ENCODE data around the gene STAMBPL1.
"Not testable (repeated sequence)": the region's sequence is repeated elsewhere in the genome, so short reads cannot be mapped to it uniquely, and the experiment has no call there.

STAMBPL1 gene

DNA sequence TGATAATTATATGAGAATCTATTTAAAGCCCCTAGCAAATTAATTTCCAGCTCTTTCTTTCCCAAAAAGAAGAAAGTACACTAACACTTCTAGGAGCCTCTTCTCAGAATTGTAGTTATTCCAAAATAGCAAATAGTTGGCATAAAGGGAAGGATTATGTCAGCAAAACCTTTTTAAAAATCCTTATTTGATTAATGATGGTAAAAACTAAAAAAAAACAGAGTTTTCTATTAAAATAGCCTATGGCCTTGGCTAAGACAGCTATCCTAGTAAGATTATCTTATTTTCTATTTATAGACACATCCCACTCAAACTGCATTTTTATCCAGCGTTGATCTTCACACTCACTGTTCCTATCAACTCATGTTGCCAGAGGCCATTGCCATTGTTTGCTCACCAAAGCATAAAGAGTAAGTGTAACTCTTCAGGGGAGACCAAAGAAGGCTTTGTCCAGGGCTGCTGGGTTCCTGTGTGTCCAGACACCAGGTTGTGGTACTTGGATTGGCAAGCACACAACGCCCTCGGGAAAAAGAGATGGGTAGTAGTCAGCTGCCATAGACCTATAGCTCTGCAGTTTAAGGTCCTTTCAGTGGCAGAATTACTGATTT, 41.0 kb downstream of the STAMBPL1 start:
- no peak for DNase-seq (ENCODE audit: low read depth in 2 of 2)

DNA sequence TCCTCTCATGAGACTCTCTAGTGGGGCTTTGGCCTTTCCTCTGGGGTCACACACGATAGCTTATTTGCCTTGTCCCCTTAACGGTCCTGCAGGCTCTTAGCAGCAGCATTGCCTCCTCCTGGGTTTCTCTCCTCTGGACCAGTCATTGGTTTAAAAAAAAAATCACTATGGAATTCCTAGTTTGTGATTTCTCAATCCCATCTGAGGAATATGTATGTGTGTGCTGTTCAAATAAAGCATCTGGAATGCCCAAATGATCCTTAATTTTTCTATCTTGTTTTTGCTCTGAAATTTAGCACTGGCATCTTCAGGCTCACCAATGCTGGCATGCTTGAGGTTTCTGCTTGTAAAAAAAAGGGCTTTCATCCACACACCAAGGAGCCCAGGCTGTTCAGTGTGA, 42.0 kb downstream of the STAMBPL1 start:
- no peak for DNase-seq (ENCODE audit: low read depth in 2 of 2)

DNA sequence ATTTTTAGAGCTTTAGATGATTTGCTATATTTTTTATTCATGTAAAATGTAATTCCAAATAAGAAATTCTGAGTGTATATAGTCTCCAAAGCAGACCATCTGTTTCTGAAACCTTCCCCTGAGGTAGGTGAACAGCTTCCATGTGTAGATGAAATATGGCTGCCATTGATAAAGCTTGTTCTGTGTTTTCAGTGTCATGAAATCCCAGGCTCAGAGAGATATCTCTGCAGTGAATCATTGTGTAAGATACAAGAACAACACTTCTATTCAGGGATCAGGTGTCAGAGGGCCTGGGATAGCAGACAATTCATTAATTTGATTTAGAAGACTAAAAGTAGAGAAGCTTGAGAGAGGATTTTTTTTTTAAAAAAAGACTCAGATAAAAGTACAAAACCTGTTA, 43.5 kb downstream of the STAMBPL1 start:
- DNase-seq (ENCODE audit: low read depth in 2 of 2): no peak

DNA sequence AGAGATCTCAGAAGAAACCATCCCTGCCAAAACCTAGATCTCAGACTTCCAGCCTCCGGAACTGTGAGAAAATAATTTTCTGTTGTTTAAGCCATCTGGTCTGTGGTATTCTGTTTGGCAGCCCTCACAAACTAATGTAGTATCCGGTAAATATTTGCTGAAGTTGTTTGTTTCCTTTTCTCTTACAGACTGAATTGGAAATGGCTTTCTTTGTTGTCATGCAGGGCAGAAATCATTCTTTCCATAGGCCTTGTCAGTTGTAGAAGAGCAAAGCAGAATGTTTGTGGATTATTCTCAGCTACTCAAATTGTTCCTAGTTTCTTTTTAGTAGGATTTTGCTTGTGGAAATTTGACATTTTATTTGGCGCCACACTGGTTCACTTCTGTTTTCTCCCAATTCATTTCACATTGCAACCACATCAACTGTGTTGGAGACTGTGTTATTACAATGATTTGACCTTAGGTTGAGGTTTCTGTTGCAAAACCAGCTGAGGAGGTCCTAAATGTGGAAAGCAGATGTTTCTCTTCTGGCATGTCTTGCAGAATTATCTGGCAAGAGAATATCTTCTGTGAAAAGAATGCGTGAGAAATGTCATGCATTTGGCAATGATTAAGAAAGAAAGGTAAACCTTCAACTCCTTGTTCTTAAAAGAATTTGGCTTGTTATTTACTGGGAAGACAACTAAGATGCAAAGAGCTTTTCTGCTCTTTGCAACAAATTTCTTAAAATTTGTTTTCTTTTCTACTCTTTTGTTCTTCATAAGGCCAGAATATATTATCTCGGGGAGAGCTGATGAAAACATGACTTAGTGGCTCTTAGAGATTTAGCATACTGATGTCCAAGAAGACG, 46.7 kb downstream of the STAMBPL1 start:
- DNase-seq (ENCODE audit: low read depth in 2 of 2): no peak

DNA sequence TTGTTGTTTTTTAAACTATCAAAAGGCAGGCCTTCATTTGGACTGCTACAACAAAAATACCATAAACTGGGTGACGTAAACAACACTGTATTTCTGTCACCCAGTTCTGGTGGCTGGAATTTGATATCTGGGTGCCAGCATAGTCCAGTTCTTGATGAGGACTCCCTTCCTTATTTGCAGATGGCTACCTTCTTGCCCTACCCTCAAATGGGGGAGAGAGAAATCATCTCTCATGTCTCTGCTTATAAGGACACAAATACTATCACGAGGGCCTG, 47.3 kb downstream of the STAMBPL1 start:
- no peak for DNase-seq (ENCODE audit: low read depth in 2 of 2)

DNA sequence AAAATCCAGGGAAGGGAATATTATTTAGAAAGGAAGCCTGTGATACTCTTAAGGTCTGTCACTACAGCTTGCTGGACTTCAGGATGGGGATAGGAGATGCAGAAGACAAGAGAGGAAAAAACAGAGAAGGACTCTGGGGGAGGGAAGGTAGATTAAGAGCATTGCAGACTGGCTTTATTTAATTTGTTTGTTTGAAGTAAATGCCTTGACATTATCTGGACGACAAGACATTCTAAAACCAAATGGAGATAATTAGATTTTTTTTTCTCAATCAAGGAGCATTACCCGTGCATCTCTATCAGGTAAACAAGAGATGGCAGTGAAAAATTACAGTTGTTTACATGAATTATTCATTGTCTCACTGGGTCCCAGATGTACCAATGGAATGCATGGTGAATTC, 48.2 kb downstream of the STAMBPL1 start:
- no peak for DNase-seq (ENCODE audit: low read depth in 2 of 2)

DNA sequence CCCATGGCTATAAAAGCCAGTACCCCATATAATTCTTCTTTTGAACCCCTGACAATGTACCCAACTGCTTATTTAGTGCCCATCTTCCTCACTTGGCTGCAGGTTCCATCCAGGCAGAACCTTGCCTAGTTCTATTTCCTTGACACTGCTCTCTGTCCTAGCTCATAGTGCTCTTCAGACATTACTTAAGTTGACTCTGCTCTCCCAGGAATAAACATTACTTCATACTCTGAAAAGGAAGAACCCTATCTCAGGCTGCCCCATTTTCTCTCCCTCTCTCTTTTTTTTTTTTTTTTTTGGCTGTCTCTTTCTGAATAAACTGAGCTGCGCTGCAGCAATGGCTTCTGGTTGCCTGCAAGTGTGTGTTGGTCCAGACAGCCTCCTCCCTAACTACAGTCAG, 51.5 kb downstream of the STAMBPL1 start:
- DNase-seq (ENCODE audit: low read depth in 2 of 2): no peak

DNA sequence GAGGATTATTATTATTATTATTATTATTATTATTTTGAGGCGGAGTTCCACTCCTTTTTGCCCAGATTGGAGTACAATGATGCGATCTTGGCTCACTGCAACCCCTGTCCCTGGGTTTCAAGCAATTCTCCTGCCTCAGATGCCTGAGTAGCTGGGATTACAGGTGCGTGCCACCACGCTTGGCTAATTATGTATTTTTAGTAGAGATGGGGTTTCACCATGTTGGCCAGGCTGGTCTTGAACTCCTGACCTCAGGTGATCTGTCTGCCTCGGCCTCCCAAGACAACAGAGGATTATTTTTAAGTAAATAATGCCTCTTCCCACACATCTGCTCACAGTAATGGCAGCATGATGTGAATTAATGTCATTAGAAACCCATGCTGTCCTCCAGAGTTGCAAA, 52.0 kb downstream of the STAMBPL1 start:
- DNase-seq (ENCODE audit: low read depth in 2 of 2): not testable (repeated sequence)

DNA sequence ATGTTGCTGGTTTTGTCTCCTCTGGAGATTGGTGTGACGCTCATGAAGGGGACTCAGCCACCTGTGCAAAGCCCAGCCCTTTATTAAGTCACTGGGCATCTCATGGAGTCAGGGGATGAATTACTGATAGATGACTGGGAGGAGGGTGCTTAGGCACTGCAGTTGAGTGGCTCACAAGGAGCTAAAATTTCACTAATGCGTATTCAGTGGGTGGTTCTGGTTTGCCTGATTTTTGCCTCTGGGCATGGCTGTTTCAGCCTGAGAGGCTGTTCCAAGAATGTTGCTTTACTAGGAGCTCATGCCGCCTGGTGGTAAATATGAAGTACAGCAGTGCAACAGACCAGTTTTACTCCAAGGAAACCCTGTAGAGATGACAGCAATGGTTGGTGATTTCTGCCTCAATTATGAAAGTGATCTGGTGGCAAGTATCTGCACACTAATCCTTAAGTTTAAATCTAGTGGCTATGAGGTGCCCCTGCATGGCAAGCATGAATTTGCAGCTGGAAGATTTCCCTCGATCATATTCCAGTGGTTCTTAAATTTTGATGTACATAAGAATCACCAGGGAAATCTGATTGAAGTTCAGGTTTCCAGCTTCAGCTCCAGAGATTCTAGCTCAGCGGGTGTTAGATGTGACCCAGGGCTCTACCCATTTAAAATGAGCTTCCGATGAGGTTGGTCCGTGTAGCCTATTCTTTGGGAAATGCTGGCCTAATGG, 52.7 kb downstream of the STAMBPL1 start:
- DNase-seq (ENCODE audit: low read depth in 2 of 2): peak; percentile 15 to 20

DNA sequence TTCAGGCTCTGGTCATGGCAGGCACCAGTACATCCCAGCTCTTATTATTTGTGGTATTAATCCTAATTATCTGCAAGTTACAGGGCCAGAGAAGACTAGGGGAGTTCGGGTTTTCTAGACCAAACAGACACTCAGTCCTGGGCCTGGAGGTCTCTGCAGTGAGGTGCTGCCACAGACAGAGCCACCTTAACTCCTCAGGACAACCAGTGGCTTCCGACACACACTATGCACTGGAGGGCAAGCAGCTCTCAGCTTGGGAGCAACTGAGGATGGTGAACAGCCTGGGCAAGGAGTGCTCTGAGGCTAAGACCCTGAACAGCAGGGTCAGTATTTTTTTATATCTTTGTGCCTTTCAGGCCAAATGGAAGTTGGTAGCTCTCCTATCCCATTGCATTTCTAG, 53.5 kb downstream of the STAMBPL1 start:
- no peak for DNase-seq (ENCODE audit: low read depth in 2 of 2)

DNA sequence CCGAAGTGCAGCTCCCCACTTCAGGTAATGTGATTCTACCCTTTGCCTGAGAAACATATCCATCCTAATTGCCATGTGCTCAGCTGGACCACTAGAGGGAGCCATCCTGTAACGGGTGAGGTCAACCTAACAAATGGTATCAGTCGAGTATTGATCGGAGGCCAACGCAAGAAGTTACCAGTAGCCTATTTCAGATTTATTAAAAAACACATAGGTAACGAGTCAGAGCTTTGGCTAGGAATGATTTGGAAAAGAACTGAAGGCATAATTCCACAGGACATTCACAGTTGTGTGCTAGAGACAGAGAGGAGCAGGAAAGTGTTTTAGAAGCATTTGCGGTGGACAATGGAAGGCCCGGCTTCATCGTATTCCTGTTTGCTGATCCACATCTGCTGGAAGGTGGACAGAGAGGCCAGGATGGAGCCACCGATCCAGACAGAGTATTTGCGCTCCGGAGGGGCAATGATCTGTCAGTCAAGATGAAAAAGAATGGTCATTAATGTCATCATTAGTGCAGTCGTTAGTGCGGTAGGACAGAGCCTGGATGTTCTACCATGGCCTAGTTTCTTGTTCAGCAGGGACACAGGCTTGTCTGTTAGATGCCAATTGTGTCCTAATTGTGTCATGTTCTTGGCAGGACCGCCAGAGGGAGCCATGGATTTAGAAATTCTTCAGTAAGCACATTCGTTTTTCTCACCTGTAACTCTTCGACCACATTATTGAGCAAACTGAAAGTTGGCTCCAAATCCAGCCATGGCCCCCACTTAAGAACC, 55.0 kb downstream of the STAMBPL1 start:
- DNase-seq (ENCODE audit: low read depth in 2 of 2): peak; percentile 48 to 60

DNA sequence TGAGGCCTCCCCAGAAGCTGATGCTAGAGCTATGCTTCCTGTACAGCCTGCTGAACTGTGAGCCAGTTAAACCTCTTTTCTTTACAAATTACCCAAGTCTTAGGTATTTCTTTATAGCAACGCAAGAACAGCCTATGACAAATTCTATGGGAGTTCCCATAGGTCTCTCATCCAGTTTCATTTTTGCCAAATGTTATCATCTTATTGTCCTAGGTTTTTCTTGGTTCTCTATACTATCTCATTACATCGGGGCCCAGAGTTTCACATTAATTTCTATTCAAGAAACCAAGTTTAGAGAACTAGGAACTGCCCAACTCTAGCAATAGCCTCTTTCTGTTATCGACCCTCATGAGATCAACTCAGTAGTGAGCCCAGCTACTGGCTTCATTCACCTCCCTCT, 56.6 kb downstream of the STAMBPL1 start:
- DNase-seq (ENCODE audit: low read depth in 2 of 2): no peak

DNA sequence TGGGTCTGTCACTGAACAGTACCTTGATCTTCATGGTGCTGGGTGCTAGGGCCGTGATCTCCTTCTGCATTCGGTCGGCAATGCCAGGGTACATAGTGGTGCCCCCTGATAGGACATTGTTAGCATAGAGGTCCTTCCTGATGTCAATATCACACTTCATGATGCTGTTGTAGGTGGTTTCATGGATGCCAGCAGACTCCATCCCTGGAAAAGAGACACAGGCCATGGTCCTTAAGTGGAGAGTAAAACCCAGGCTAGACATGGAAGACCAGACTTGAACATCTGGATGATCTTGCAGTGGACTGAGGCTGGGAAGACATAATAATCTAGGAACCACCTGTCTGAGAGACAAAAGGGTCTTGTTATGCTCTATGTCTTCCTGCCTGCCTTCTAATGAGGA, 58.0 kb downstream of the STAMBPL1 start:
- no peak for DNase-seq (ENCODE audit: low read depth in 2 of 2)

DNA sequence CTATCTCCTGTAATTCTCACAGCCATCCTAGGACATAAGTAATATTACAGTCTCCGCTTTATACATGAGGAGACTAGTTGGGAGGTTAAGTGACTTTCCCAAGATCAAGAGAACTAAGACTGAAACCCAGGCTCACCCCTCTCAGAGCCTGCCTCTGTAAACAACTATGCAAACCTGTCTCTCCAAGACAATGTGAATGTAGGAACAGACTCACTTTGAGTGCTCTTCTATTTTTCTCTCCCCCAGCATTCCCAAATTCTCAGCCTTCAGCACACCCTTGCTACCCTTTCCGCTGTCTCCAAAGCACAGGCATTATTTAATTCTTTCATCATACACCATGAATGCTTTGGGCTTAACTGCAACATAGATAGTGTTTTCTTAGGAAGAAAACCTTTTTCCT, 58.9 kb downstream of the STAMBPL1 start:
- no peak for DNase-seq (ENCODE audit: low read depth in 2 of 2)

DNA sequence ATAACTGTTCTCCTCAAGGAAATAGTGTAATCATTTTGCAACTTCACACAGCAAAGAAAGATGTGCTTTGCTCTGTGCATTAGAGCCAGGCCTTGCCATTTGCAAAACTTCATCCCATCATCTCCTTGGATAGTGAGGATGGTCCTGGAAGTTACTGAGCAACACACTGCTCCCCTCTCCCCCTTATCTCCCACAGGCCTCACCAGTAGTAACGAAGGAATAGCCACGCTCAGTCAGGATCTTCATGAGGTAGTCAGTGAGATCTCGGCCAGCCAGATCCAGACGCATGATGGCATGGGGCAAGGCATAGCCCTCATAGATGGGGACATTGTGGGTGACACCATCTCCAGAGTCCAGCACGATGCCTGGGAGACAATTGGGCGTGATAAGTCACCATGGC, 61.0 kb downstream of the STAMBPL1 start:
- no peak for DNase-seq (ENCODE audit: low read depth in 2 of 2)

DNA sequence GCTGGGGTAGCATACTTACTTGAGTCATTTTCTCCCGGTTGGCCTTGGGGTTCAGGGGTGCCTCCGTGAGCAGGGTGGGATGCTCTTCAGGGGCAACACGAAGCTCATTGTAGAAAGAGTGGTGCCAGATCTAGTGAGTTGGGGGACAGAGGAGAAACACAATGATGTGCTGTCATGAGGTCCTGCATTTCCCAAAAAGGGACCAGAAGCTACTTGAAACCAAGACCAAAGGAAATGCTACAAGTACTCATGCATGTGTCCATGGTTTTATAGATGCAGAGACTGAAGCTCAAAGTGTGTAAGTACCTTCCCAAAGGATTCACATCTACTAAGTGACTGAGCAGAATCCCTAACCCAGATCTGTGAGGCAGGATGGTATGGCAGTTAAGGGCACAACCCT, 63.7 kb downstream of the STAMBPL1 start:
- DNase-seq (ENCODE audit: low read depth in 2 of 2): no peak

DNA sequence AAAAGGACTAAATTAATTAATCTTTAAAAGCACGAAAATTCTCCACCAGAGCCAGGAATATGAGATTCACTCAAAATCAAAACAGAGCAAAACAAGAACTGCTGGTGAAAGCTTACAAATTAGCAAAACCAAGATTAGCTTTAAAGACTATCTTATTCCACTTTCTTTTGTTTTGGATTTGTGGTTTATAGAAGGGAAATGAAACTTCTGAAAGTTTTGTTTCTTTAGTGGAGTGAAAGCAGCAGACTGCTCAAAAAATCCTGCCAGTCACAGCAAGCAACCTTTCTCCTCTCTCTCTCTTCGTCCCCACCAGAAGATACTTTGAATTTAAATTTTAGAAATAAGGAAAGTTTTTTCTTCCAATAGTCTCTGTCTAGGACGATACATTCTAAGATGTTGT, 64.8 kb downstream of the STAMBPL1 start:
- DNase-seq (ENCODE audit: low read depth in 2 of 2): no peak

DNA sequence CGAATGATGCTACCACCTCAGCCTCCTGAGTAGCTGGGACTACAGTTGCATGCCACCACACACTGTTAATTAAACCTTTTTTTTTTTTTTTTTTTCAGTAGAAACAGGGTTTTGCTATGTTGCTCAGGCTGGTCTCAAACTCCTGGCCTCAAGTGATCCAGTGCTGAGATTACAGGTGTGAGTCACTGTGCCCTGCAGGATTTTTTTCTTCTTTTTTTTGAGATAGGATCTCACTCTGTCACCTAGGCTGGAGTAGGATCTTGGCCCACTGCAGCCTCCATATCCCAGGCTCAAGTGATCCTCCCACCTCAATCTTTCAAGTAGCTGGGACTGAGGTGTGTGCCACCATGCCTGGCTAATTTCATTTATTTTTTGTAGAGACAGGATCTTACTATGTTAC, 66.2 kb downstream of the STAMBPL1 start:
- no peak for DNase-seq (ENCODE audit: low read depth in 2 of 2)

DNA sequence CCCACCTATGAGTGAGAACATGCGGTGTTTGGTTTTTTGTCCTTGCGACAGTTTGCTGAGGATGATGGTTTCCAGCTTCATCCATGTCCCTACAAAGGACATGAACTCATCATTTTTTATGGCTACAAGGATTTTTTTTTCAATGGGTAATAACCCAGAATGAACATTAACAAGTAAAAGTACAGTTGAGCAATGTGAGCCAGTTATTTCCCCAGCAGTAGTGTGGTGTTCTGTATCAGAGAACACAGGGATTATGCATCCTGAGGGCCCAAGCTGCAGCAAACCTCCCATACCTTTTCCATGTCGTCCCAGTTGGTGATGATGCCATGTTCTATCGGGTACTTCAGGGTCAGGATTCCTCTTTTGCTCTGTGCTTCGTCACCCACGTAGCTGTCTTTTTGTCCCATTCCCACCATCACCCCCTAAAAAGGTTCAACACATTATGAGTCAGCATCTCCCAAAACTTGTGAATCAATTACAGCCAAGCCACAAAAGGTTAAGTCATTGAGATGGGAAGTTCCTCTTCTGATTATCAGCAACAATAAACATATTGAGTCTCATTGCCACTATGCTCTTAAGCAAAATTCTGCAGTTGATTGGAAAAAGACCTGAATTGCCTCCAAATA, 67.0 kb downstream of the STAMBPL1 start:
- DNase-seq (ENCODE audit: low read depth in 2 of 2): no peak

DNA sequence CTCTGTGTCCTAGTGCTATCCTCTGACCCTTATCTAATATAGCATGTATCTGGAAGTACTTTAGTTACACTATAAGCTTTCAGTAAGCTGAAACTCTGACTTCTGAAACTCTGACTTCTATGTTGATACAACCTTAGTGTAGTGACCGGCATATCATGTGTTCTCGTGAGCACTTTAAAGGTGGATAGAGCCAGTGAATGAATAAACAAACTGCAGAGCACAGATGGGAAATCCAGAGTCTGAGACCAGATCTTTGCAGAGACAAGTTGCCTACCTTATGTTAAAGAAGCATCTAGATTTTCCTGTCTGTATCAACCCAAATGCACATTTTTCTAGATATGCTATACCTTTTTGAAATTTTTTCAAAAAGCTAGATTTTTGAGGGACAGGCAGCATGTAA, 69.0 kb downstream of the STAMBPL1 start:
- DNase-seq (ENCODE audit: low read depth in 2 of 2): no peak

DNA sequence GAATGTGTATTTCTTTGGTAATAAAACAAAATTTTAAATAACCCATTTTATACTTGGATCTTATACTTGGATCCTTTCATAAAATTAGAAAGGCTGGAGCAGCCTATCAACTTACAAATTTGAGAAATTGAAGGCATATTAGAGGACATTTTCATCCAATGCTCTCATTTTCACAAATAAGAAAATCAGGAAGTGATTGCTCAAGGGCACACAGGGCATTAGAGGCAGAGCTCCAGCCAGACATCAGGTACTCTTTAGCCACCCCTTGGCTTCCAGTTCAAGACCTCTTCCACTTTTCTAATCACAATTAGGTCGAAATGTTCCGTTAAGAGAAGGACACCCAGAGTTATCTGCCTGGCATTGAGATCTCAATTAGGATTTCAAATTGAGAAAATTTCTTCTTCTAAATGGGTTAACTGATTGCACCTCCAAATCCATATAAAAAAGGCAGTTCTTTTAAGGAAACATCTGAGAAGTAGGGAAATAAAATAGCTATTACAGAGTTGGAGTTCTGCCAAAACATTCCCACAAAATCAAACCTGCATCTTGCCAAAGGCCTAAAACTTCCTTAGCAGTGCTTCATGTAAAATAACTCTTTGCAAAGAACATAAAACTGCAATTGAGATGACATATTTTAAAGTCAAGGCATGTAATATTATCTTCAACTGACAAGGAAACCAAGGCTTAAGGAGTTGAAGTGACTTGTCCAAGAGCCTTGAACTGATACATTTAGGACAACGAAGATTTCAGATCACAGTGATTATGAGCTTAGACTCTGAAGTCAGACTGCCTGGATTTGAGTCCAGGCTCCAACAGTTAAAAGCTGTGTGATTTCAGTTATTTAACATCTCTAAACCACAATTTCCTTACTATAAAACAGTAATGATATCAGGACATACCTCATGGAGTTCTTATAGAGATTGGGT, 70.1 kb downstream of the STAMBPL1 start:
- no peak for DNase-seq (ENCODE audit: low read depth in 2 of 2)

All from stimulated activated CD4-positive, alpha-beta T cell treated with anti-CD3 and anti-CD28 coated beads, Interleukin-15, amount 100 ng/mL, for 48 hours (primary cell).